HCT116 (cell line): Measurements from ENCODE around the gene WDR45.

Experiments
- JUND ChIP-seq: IDR thresholded peaks from 2 replicates; pipeline ENCODE4 v1.6.1; 2012
- MAX ChIP-seq: IDR thresholded peaks from 2 replicates; pipeline ENCODE4 v1.6.1; 2012

DNA sequence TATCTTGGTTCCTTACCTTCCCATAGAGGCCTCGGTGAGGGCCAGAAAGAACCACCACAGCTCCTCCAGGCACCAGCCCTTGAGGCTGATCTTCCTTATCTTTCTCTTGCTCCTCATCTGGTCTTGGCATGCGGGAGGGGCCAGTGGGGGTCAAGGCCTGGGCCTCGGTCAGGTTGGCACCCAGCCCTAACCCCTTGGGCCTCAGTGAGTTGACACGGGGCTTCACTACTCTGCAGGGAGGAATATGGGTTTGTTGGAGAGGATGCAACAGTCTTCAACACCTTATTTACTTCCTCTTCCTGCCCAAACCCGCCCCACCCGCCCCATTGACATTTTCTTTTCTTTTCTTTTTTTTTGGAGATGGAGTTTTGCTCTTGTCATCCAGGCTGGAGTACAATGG lies 37.9 kb upstream of the WDR45 start:
- TF ChIP-seq MAX (no peak), JUND (no peak)
